Measurements from ENCODE around the gene MMP11. TPM values are rescaled to one million over a fixed set of nuclear protein-coding genes. Genes with fewer than 3 reads are reported as not detected.
A peak's percentile ranks its signal among the peaks of the same experiment; 100 is the strongest.

The MMP11 gene
- total RNA-seq, 4 donors from 2014 or later: 0.60 to 3.9 (median 2.1) TPM; not detected in 1

DNA sequence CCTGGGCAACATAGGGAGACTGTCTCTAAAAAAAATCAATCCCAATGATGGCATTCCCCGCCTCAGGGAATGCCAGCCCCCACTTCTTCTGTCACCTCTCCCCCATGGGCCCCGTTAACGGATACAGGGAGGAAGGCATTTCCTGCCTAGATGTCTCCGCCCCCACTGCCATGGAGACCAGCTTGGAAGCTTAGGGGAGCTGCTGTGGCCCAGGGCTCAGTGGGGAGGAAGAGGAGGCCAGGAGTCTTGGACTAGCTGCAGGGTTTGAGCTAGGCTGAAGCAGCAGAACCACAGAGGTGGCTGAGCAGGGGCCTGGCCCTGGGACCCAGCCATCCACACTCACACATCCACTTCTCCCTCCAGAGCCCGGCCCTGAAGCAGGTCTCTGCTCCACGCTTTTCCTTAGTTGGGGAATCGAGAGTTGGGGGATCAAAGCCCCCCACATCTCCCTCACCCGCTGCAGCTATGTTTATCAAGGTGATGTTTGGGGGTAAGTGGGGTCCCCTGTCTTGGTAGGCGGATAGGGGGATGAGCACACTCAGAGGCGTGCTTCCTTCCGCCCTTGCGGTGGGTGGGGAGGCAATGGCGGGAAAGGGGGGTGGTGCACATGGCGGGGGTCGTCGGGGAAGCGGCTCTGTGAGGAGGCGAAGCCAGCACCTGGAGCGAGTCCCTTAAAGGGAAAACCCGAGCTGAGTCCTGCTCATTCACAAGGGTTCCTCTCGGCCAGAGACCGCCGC, 9.6 kb upstream of the MMP11 start, which contains the start of gene C22orf15:
Gene C22orf15, plus strand, starts transcription at position 149 of the 737 bp plus-strand sequence. Its CDS starts 317 bp downstream, at position 466.
- WGBS: 64% methylated on average over 22 of the region's 23 CpGs
- H3K27me3 ChIP-seq: no peaks in the 10 kb centered on the region
- peak within 1 kb of the TSS; percentile 19 for H3K4me3 ChIP-seq
- H3K9me3 ChIP-seq: no peaks in the 10 kb centered on the region
- DNase-seq (ENCODE audit: low spot score in 2 of 2): no peak
- TF ChIP-seq POLR2AphosphoS5 (IDR thresholded peaks at IDR 0.05) (no peak), CTCF (IDR thresholded peaks at IDR 0.05) (no peak), POLR2A (IDR thresholded peaks at IDR 0.05) (no peak), EP300 (IDR thresholded peaks at IDR 0.05) (no peak)
- no peak within 1 kb of the TSS for H3K27ac ChIP-seq
- peaks cover 2% of the 10 kb centered on the region for H3K36me3 ChIP-seq
- H3K4me1 ChIP-seq: peaks cover 37% of the 10 kb centered on the region

- DNase-seq (ENCODE audit: low spot score in 2 of 2): no peak
- TF ChIP-seq EP300 (IDR thresholded peaks at IDR 0.05) (no peak), POLR2AphosphoS5 (IDR thresholded peaks at IDR 0.05) (no peak), POLR2A (IDR thresholded peaks at IDR 0.05) (no peak), CTCF (IDR thresholded peaks at IDR 0.05) (no peak)
- 39% methylated on average over 17 of the region's 17 CpGs for WGBS
- peak overlapping the region; percentile 19 for H3K4me3 ChIP-seq
- peaks cover 41% of the 10 kb centered on the region for H3K4me1 ChIP-seq
- no peak overlapping the region for H3K27ac ChIP-seq
- peaks cover 2% of the 10 kb centered on the region for H3K36me3 ChIP-seq
- no peaks in the 10 kb centered on the region for H3K27me3 ChIP-seq
- H3K9me3 ChIP-seq: no peaks in the 10 kb centered on the region
These were observed 9.1 kb upstream of the MMP11 start for GRCh38 chr22:23763579-23763945.

DNA sequence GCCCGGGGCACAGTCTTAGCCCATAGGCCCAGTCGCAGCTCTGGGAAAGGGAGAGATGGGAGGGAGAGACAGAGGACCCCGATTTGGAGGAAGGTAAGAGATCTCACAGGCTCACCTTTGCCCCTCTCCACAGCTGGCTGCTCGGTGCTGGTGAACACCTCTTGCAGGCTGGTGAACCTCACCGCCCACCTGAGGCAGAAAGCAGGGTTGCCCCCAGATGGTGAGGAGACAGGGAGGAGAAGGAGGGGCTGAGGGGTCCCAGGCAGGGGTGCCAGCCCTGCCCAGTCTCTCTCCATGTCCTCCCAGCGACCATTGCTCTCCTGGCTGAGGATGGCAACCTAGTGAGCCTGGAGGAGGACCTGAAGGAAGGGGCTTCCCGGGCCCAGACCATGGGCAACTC, 8.7 kb upstream of the MMP11 start:
- Histone ChIP-seq H3K4me3 (no peak overlapping the region), H3K36me3 (peaks cover 2% of the 10 kb centered on the region), H3K4me1 (peaks cover 45% of the 10 kb centered on the region), H3K27me3 (no peaks in the 10 kb centered on the region), H3K27ac (no peak overlapping the region), H3K9me3 (no peaks in the 10 kb centered on the region)
- DNase-seq (ENCODE audit: low spot score in 2 of 2): no peak
- TF ChIP-seq EP300 (IDR thresholded peaks at IDR 0.05) (no peak), POLR2A (IDR thresholded peaks at IDR 0.05) (no peak), CTCF (IDR thresholded peaks at IDR 0.05) (no peak), POLR2AphosphoS5 (IDR thresholded peaks at IDR 0.05) (no peak)
- WGBS: 71% methylated on average over 7 of the region's 7 CpGs

DNA sequence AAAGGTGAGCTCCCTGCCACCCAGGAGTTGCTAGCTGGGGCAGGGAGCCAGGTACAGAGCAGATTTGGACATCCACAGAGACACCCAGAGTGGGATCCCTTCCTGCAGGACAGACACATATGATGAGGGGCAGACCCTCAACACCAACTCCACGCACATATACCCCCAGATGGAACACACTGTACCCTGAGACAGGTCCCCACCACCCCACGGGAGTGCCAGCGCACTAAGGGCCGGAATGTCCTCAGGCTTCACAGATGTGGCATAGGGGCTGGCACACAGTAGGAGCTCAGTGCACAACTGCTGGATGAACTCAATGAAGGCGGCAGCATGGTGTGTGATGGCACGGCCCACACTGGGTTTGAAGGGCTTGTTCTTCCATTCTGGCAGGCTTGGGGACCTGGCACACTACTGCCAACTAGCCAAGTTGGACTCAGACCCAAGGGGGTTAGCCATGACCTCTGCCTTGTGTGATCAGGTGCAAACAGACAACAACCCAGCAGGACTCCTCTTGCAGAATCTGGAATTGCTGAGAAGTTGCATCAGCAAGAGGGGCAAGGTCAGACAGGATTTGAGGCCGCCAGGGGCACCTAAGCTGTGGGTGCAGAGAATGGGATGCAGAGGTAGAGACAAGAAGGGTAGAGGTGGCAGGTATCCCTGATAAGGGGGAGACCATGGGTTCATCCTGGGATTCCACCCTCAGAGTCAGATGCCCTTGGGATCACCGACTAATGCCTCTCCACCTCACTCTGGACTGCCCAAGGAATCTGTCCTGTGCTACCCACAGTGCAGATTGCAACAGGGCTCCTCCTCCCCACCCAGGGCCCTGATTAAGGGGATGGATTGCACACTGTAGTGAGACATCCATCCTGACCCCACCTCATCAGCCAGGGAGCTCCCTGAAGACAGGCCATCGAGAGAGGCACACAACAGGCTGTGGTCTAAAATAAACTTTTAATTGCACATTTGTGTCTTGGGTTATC, 7.5 kb upstream of the MMP11 start:
- WGBS: 93% methylated on average over 9 of the region's 9 CpGs
- H3K4me1 ChIP-seq: peaks cover 45% of the 10 kb centered on the region

More for the DNA sequence above, 7.5 kb upstream of the MMP11 start:
- H3K27me3 ChIP-seq: no peaks in the 10 kb centered on the region
- no peak overlapping the region for H3K4me3 ChIP-seq
- peaks cover 2% of the 10 kb centered on the region for H3K36me3 ChIP-seq
- H3K9me3 ChIP-seq: no peaks in the 10 kb centered on the region
- TF ChIP-seq POLR2AphosphoS5 (IDR thresholded peaks at IDR 0.05): no peak
- no peak for TF ChIP-seq EP300 (IDR thresholded peaks at IDR 0.05)
- TF ChIP-seq POLR2A (IDR thresholded peaks at IDR 0.05): no peak
- TF ChIP-seq CTCF (IDR thresholded peaks at IDR 0.05): no peak
- no peak for DNase-seq (ENCODE audit: low spot score in 2 of 2)
- H3K27ac ChIP-seq: no peak overlapping the region

All from suprapubic skin (tissue), 4 donors.